GM18951 (cell line): ENCODE data around the gene SNAPIN.

Experiments
- POLR2A ChIP-seq: IDR thresholded peaks from 4 replicates; pipeline ENCODE4 v1.6.1; 2011; ENCODE audit warnings: mild to moderate bottlenecking; ENCODE audit not compliant: insufficient read length, insufficient read depth; ENCODE audit errors: extremely low read depth
- in situ Hi-C: fragments of 300-500 bp; cut with MboI; formaldehyde crosslinking; loops from one replicate; pipeline ENCODE4 v1.12.0; 2022; ENCODE audit warnings: low sequenced_read_pairs, mixed read lengths, inconsistent platforms; ENCODE audit not compliant: unreplicated experiment

Gene SNAPIN

DNA sequence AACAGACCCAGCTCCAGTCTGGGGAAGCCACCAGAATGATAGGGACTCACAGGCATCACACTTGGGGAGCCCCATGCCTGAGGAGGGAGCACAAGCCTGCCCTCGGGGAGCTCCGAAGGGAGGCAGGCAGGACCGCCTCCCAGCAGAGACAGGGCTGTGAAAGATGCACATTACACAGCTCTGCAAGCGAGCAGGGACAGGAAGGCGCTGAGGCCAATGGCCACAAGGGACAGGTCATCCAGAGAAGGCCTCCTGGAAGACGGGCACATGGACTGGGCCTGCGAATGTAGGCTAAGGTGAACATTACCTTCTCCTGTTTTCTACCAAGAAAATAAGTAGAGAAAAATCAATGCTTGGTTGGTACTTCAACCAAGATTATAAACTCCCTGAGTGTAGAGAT lies 24.2 kb downstream of the SNAPIN start:
- in situ Hi-C loops = no loop called here
- TF ChIP-seq POLR2A = no peak

DNA sequence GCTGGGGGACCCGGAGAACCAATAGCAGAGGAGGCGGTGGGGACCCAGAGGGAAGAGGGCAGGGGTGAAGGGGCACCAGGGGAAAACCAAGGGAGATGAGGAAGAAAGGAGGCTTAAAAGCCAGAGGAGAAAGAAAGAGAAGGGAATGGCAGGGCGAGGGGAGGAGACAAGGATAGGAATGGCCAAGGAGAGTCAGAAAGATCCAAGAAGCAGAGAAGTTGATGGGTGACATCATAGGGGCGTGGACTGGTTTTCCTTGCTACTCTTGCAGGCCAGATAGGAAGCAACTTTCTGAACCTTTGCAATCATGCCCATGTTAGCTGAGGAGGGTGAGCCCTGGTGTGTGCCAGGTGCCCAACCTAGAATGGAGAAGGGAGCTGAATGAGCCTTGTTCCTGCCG lies 25.4 kb downstream of the SNAPIN start:
- TF ChIP-seq POLR2A = no peak
- in situ Hi-C loops = no loop called here

DNA sequence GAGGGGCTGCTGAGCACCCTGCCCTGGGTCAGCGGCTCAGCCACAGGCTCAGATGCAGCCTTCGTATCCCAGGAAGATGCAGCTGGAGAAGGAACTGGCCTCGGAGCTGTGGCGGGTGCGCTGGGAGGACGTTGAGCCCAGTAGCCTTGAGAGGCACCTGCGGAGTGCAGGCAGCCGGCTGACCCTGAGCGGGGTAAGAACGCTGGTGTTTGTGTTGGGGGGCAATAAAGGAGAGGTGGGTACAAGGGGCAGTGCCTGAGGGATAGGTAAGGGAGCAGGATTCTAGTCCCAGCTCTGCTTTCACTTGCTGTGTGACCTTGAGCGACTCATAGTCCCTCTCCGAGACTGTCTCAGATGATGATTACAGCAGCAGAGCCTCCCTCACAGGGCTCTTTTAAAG lies 26.4 kb downstream of the SNAPIN start:
- in situ Hi-C loops = no loop called here
- TF ChIP-seq POLR2A = no peak

GRCh38 chr1:153685544-153686340 lies 27.2 kb downstream of the SNAPIN start:
- in situ Hi-C loops = no loop called here
- no peak for TF ChIP-seq POLR2A

- TF ChIP-seq POLR2A = no peak
- in situ Hi-C loops = no loop called here
Observed at GRCh38 chr1:153687346-153688125, 29.0 kb downstream of the SNAPIN start.

GRCh38 chr1:153688276-153688675 lies 29.8 kb downstream of the SNAPIN start:
- no peak for TF ChIP-seq POLR2A
- in situ Hi-C loops = no loop called here

DNA sequence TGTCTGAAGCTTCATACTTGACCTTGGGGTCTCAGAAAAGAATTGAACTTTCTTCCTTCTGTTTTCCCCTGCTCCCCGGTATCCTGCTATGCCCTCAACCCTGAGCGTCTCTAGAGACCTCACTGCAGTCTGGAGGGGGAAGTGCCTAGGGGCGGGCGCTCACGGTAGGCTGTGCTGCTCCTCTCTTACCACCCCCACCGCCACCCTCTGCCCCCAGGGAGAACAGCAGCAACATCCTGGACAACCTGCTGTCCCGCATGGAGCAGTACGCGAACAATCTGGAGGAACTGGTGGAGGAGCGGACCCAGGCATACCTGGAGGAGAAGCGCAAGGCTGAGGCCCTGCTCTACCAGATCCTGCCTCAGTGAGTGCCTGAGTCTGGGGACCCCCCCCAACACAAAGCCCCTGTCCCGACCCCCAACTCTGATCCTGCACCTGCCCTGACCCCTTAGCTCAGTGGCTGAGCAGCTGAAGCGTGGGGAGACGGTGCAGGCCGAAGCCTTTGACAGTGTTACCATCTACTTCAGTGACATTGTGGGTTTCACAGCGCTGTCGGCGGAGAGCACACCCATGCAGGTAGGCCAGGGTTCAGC lies 30.3 kb downstream of the SNAPIN start:
- no peak for TF ChIP-seq POLR2A
- in situ Hi-C loops = no loop called here

DNA sequence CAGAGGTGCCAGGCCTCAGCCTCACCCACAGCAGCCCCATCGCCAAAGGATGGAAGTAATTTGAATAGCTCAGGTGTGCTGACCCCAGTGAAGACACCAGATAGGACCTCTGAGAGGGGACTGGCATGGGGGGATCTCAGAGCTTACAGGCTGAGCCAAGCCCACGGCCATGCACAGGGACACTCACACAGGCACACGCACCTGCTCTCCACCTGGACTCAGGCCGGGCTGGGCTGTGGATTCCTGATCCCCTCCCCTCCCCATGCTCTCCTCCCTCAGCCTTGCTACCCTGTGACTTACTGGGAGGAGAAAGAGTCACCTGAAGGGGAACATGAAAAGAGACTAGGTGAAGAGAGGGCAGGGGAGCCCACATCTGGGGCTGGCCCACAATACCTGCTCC lies 35.0 kb downstream of the SNAPIN start:
- in situ Hi-C loops = no loop called here
- TF ChIP-seq POLR2A = no peak

DNA sequence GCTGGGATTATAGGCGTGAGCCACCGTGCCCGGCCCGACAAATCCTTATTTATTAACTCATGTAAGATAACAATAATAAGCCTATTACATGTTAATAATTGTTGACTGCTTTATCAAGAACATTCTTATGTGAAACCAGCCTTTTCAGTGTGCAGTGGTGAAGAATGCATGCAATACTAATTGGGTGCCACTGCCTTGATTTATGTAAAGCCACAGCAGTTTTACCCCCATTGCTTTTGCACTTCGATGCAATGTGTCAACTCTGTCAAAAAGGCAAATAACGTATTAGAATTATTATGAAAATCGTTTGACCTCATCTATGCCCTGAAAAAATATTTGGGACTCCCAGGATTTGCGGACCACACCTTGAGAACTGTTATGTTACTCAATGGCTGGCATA lies 38.2 kb downstream of the SNAPIN start:
- in situ Hi-C loops = no loop called here
- no peak for TF ChIP-seq POLR2A

DNA sequence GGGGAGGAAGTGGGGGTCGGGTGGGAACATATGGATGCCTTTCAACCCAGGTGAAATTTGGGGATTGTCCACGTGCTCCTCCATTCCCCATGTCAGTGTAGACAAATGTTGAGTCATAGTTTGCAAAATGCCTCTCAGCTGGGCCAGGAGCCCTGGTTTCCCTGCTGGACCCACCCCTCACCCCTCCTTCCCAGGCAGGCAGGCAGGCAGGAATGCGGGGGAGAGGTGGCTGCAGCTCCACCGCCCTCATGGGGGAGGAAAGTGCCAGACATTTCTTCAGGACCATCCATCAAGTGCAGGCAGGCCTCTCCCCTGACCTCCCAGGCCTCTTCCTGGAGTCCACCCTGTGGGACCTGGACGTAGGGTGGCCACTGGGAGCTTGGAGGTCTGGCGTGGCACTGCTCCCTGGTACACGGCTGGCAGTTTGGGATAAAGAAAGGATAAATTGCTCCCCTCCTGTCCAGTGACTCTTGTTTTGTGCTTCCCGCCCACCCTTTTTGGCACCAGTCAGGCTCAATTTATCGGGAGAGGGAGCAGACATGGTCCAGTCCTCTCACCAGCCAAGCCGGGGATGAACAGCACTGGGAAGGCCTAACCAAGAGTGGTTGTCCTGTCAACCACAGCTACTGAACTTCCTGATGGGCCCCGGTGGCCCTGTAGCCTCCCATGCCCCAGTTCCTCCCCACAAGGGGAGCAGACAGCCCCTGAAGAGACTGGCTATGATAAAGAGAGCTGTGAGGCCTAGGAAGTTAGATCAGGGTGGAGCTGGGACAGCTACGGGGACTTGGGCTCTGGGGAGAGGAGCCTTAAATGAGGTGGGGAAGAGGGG lies 38.9 kb downstream of the SNAPIN start:
- TF ChIP-seq POLR2A = no peak
- in situ Hi-C loops = no loop called here

DNA sequence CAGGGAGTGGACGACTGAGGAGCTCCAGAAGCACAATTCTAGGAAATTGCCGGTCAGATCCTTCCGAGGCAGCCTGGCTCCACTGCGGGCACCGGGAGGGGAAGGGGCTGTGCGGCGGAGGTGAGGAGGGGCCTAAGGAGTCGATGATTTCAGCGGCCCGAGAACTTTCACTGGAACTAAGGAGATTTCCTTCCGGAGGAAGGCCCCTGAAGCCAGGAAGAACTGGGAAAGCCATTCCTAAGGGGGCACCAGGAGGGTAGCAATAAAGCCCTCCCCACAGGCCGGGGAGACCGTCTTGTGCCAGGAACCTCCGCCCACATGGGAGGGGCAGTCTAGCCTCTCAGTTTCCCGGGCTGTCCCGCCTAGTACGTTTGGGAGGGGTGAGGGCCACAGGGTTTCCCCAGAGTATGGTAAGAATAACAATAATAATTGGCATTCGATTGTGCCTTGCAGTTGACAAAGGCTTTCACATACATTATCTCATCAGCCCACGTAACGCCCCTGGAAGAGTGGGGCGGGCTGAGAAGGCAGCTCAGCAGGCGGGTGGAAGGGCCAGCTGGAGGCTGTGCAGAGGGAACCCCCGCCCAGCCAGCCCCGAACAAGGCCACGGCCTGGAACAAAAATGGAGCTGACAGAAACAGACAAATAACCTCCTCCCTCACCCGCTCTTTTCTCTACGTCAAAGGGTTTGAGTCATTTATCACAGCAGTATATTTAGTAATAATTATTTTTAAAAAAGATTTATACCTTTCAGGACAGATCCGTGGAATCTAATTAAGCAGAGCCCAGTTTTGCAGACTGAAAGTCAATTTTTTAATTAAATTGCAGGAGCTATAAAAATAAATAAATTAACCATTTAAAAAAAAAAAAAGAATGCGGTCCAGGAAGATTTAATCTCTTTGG lies 39.8 kb downstream of the SNAPIN start:
- in situ Hi-C loops = no loop called here
- no peak for TF ChIP-seq POLR2A
